ENCODE measurements around the gene COL25A1.
"Not testable (repeated sequence)": the region's sequence is repeated elsewhere in the genome, so short reads cannot be mapped to it uniquely, and the experiment has no call there.

Gene COL25A1

GRCh38 chr4:108972613-108973283 lies 329.7 kb downstream of the COL25A1 start:
- in situ Hi-C loops (cut with MboI; ENCODE audit: low sequenced_read_pairs) = no loop called here

- in situ Hi-C loops (cut with MboI; ENCODE audit: low sequenced_read_pairs) = no loop called here
Observed at GRCh38 chr4:108971473-108971872, 331.0 kb downstream of the COL25A1 start.

- in situ Hi-C loops (cut with MboI; ENCODE audit: low sequenced_read_pairs) = no loop called here
Observed at GRCh38 chr4:108965472-108966076, 336.9 kb downstream of the COL25A1 start.

- in situ Hi-C loops (cut with MboI; ENCODE audit: low sequenced_read_pairs) = no loop called here
Observed at GRCh38 chr4:108965016-108965415, 337.4 kb downstream of the COL25A1 start.

GRCh38 chr4:108963910-108964309 lies 338.5 kb downstream of the COL25A1 start:
- in situ Hi-C loops (cut with MboI; ENCODE audit: low sequenced_read_pairs) = no loop called here

GRCh38 chr4:108959491-108959890 lies 343.0 kb downstream of the COL25A1 start:
- in situ Hi-C loops (cut with MboI; ENCODE audit: low sequenced_read_pairs) = no loop called here

- in situ Hi-C loops (cut with MboI; ENCODE audit: low sequenced_read_pairs) = no loop called here
Observed at GRCh38 chr4:108954880-108955279, 347.6 kb downstream of the COL25A1 start.

GRCh38 chr4:108953941-108954340 lies 348.5 kb downstream of the COL25A1 start:
- in situ Hi-C loops (cut with MboI; ENCODE audit: low sequenced_read_pairs) = no loop called here

GRCh38 chr4:108950158-108950915 lies 352.1 kb downstream of the COL25A1 start:
- in situ Hi-C loops (cut with MboI; ENCODE audit: low sequenced_read_pairs) = no loop called here

- in situ Hi-C loops (cut with MboI; ENCODE audit: low sequenced_read_pairs) = no loop called here
Observed at GRCh38 chr4:108947526-108947925, 354.9 kb downstream of the COL25A1 start.

GRCh38 chr4:108946237-108946636 lies 356.2 kb downstream of the COL25A1 start:
- in situ Hi-C loops (cut with MboI; ENCODE audit: low sequenced_read_pairs) = no loop called here

GRCh38 chr4:108943976-108944591 lies 358.4 kb downstream of the COL25A1 start:
- in situ Hi-C loops (cut with MboI; ENCODE audit: low sequenced_read_pairs) = no loop called here

GRCh38 chr4:108943371-108943770 lies 359.1 kb downstream of the COL25A1 start:
- in situ Hi-C loops (cut with MboI; ENCODE audit: low sequenced_read_pairs) = no loop called here

GRCh38 chr4:108941904-108942430 lies 360.5 kb downstream of the COL25A1 start:
- in situ Hi-C loops (cut with MboI; ENCODE audit: low sequenced_read_pairs) = no loop called here

- in situ Hi-C loops (cut with MboI; ENCODE audit: low sequenced_read_pairs) = no loop called here
Observed at GRCh38 chr4:108940634-108941033, 361.8 kb downstream of the COL25A1 start.

- in situ Hi-C loops (cut with MboI; ENCODE audit: low sequenced_read_pairs) = no loop called here
Observed at GRCh38 chr4:108940149-108940548, 362.3 kb downstream of the COL25A1 start.

GRCh38 chr4:108937066-108937465 lies 365.4 kb downstream of the COL25A1 start:
- in situ Hi-C loops (cut with MboI; ENCODE audit: low sequenced_read_pairs) = no loop called here

- in situ Hi-C loops (cut with MboI; ENCODE audit: low sequenced_read_pairs) = not testable (repeated sequence)
Observed at GRCh38 chr4:108933925-108934324, 368.5 kb downstream of the COL25A1 start.

GRCh38 chr4:108933046-108933445 lies 369.4 kb downstream of the COL25A1 start:
- in situ Hi-C loops (cut with MboI; ENCODE audit: low sequenced_read_pairs) = no loop called here

- in situ Hi-C loops (cut with MboI; ENCODE audit: low sequenced_read_pairs) = no loop called here
Observed at GRCh38 chr4:108931926-108932325, 370.5 kb downstream of the COL25A1 start.

GRCh38 chr4:108930186-108930585 lies 372.3 kb downstream of the COL25A1 start:
- in situ Hi-C loops (cut with MboI; ENCODE audit: low sequenced_read_pairs) = no loop called here

Data from HL-60/S4 (cell line).